ENCODE data around the gene ATP8B3.

The ATP8B3 gene

DNA sequence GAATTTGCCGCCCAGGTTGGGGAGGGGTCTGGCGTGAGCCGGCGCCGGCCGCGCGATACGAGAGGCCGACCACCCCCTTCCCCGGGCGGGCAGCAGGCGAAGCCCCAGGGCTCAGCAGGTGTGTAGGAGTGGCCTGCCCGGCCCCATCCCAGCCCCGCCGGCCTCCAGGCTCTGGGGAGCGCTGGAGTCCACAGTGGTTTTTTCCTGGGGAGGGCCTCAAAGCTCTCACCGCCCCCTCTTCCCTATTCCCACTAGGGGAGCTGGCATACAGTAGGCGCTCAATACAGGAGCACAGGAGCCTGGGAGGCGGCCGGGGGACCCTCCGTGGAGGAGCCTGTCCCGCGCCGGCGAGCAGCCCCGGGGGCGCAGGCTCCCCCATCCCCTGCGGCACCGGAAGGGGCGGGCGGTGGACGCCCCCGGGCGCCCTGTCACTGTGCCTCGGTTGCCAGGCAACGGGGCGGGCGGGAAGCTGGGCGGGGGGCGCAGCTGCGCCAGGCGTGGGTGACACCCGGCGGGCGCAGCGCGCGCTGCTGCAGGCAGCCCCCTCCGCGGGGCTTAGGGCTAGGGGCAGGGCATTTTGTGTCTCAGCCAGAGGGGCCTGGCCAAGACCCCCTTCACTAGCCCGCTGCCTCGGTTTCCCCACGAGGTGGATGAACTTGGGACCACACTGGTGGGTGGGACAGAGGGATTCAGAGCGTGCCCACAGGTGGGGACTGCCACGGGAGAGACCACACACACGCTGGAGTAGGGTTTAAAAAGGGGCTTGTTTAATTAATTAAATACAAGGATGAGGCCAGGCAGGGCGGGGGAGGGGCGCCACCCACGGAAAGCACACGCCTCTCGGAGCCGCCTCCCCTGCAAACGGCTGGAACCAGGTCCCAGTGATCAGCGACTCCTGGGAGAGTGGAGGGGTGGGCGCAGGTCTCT is 39.8 kb upstream of the ATP8B3 start:
- DNase-seq, result no peak

GRCh38 chr19:1850809-1851653 is 39.0 kb upstream of the ATP8B3 start:
- no peak for DNase-seq

DNA sequence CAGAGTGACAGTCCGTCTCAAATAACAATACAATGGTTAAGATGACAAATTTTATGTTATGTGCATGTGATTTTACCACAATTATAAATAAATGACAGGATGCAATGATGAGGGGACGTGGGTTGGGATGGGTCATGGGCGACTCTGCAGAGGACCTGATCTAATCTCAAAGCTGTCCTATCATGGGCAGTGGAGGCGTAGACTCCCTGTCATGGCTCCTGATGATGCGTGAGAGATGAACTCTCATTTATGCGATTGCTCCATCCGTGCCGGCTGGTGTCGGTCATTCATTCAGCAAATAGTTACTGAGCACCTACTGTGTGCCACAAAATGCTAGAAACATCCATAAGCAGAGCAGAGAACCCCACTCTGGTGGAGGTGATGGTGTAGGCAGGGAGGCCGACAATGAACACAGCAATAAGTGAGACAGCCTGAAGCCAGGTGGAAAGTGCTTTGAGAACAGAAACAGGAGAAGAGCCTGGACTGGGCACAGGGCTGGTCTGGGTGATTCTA is 37.9 kb upstream of the ATP8B3 start:
- DNase-seq, result no peak

- no peak for DNase-seq
Observed at GRCh38 chr19:1849132-1849474, 37.0 kb upstream of the ATP8B3 start.

GRCh38 chr19:1848399-1849131 is 36.5 kb upstream of the ATP8B3 start, which contains the start of gene REXO1:
Gene REXO1 (minus strand): TSS chr19:1848483. CDS start chr19:1848358, 125 bp downstream.
- peak; percentile 67 for DNase-seq

DNA sequence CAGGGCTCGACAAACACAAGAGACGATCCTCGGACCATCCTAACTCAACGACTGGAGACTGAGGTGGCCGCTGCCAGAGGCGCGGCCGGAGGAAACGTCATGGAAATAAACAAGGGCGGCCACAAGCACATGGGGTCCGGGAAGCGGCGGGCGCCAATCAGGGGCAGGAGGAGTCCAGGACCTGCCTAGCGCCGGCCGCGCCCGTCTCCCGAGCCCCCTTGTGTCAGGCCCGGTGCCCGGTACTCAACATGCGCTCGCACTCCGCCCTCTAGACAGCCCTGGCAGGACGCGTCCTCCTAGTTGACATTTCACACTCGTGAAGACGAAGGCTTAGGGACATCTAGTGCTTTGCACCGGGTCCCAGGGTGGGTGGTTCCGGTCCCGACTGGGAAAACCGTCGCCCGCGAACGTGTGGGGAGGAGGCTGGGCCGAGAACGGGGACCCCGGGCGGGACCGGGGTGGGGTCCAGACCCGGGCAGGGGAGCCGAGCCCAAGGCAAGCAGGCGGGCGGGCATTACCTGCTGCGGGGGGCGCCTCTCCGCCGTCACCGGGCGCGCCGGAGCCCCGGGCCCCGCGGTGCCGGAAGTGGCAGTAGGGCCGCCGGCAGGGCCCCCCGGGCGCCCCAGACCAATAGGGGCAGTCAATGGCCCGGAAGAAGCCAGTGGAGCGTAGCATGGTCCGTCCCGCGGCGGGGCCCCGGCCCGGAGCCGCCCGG is 35.8 kb upstream of the ATP8B3 start:
- DNase-seq, result no peak

- no peak for DNase-seq
Observed at GRCh38 chr19:1847348-1847683, 35.2 kb upstream of the ATP8B3 start.

- DNase-seq, result no peak
Observed at GRCh38 chr19:1846517-1847204, 34.6 kb upstream of the ATP8B3 start.

- no peak for DNase-seq
Observed at GRCh38 chr19:1845642-1846041, 33.6 kb upstream of the ATP8B3 start.

- DNase-seq, result no peak
Observed at GRCh38 chr19:1845125-1845515, 33.0 kb upstream of the ATP8B3 start.

- DNase-seq, result no peak
Observed at GRCh38 chr19:1844513-1845124, 32.5 kb upstream of the ATP8B3 start.

DNA sequence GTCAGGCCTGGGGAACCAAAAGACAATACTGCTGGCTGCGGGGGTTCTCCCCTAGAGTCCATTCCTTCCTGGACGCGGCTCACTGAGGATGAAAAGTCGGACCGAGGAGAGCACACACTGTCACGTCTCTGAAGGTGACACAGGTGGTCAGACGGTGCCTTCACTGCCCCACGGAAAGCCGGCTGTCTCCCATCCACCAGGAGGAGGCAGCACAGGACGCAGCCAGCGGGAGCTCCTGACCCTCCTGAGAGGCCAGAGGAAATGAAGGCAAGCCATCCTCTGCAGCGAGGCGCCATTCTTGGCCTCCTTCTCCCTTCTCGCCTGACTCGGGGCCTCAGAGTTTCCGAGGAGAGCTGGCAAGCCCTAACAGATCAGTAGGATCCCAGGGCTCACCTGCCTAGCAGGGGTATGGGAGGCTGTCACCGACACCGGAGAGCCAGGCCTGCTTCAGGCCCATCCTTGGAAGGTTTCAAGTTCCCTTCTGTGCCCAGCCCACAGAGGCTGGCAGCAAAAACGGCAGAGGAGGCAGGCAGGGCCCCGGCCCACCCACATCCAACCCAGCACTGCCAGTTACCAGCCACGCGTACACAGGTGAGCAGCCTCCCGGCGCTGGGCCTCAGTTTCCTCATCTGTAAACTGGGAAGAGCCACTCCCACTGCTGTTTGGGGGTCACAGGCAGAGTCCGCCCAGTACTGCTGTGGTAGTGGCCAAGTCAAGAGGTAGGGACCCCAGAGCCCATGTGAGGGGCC is 31.7 kb upstream of the ATP8B3 start:
- DNase-seq, result no peak

DNA sequence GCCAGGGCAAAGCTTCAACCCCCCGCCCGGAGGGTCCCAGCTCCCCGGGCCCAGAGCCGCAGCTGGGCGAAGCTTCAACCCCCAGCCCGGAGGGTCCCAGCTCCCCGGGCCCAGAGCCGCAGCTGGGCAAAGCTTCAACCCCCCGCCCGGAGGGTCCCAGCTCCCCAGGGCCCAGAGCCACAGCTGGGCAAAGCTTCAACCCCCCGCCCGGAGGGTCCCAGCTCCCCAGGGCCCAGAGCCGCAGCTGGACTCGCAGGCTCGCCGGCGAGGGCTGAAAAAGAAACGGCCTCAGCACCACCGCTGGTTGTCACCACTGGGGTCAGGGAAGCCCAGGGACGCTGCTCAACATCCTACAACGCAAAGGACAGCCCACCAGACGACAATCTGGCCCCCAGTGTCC is 31.0 kb upstream of the ATP8B3 start:
- DNase-seq, result no peak

DNA sequence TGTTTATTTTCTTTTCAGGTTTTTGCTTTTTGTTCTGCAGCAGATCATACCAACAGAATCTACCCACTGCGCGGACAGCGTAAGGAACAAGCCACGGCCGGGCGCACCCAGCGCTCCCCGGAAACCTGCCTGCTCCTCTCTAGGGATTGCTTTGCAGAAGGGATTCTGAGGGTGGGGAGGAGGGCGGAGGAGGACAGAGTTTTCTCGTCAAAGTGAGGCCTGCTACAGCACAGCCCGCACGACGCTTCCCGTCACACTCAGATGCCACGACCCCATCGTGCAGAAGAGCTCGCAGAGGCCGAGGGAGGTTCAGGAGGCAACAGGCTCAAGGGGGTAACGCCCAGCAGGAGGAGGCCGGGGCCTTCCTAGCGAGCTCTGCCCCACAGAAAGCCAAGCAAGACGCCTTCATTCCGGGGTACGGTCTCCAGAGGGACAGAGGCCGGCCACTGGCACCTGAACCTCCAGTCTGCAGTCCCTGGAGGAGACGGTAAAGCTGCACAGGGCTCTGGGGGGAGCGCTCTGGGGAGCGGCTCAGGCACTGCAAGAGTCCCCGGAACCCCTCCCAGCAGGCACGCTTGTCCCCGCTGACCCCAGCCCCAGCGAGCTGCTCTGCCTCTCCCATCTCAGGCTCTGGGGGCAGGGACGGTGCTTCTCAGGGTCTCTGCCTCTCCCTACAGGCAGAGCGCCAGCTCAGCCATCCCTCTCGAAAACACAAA is 29.3 kb upstream of the ATP8B3 start:
- DNase-seq, result no peak

DNA sequence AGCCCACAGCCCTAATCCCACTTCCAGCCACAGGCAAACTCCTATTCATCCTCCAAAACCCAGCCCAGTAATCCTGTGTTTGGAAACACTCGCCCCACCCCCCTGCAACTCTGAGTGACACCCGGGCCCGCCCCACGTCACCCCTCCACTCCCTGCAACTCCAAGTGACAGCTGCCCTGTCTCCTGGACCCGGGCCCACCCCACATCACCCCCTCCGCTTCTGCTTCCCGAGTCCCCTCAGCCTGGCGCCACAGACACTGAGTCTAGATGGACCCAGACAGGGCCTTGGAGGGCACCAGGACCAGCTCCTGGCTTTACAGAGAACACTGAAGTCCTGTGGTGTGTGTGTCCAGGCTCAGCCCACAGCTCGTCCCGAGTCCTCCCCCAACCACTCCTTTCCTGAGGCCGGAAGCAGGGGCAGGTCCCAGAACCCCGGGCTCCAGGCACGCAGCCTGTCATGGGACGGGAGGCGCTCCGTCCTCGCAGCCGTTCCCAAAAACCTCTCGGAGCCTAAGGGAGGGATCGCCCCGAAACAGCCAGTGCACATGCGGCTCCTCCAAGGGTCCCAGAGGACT is 28.6 kb upstream of the ATP8B3 start:
- no peak for DNase-seq

GRCh38 chr19:1839658-1840540 is 27.8 kb upstream of the ATP8B3 start:
- no peak for DNase-seq

GRCh38 chr19:1837625-1838105 is 25.6 kb upstream of the ATP8B3 start:
- no peak for DNase-seq

GRCh38 chr19:1837222-1837565 is 25.1 kb upstream of the ATP8B3 start:
- DNase-seq, result no peak

Data from NCI-H524 treated with DMSO at 0.1 percent for 48 hours (cell line).